A549 (cell line): ENCODE results near the gene CABP5.

Experiments
- BHLHE40 ChIP-seq: IDR thresholded peaks from 2 replicates; pipeline ENCODE4 v1.6.1; 2012; ENCODE audit warnings: low read depth, low read length, inconsistent platforms
- HOXA7 ChIP-seq: fragments of 250-450 bp; sonication (Bioruptor Pico); IDR thresholded peaks from 2 replicates; pipeline ENCODE4 v1.5.0; 2020; ENCODE audit warnings: mild to moderate bottlenecking, moderate library complexity
- JUN ChIP-seq, 2 experiments: fragments of >200 bp; sonication (Bioruptor Twin); formaldehyde crosslinking; IDR thresholded peaks; 2 replicates in 1 of 2; 3 replicates in 1 of 2; pipeline ENCODE4 v1.6.1; 2016 to 2017
- ZNF302 ChIP-seq: fragments of 250-450 bp; sonication (Bioruptor Pico); IDR thresholded peaks from 2 replicates; pipeline ENCODE4 v1.9.0; 2021; ENCODE audit warnings: inconsistent platforms, mild to moderate bottlenecking, moderate library complexity
- TF ChIP-seq, protein P1 (sequence below): IDR thresholded peaks from 2 replicates; pipeline ENCODE4 v1.6.1; 2012
- TF ChIP-seq, protein P2 (sequence below): fragments of >200 bp; sonication (Bioruptor Twin); formaldehyde crosslinking; IDR thresholded peaks from 3 replicates; pipeline ENCODE4 v1.5.1; 2016
- TF ChIP-seq, protein P3 (sequence below): fragments of 200-600 bp; sonication (generic); IDR thresholded peaks from 2 replicates; pipeline ENCODE4 v1.6.1; 2016; ENCODE audit warnings: antibody characterized with exemption, mild to moderate bottlenecking, moderate library complexity

DNA sequence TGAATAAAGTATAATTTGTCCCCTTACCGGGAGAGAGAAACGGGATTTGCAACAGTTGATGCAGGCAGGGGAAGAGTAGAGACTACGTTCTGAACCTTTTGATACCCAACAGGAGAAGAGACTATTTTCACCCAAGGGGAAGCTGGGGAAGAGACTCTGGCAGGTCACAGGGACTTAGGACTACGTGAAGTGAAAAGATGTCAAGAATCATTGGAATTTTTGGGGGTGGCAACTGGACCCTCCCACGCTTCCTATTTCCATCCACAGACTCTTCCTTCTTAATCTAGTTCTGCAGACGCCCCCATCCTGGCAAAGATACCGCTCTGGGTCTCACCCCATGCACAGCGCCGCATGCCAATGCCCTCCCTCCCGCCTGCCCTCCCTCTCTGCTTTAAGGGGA, 13.8 kb downstream of the CABP5 start:
- TF ChIP-seq JUN (IDR thresholded peaks at IDR 0.05) (no peak), HOXA7 (CRISPR knock-in tag) (no peak), BHLHE40 (no peak), ZNF302 (CRISPR knock-in tag) (no peak)
- TF ChIP-seq, protein P1, sequence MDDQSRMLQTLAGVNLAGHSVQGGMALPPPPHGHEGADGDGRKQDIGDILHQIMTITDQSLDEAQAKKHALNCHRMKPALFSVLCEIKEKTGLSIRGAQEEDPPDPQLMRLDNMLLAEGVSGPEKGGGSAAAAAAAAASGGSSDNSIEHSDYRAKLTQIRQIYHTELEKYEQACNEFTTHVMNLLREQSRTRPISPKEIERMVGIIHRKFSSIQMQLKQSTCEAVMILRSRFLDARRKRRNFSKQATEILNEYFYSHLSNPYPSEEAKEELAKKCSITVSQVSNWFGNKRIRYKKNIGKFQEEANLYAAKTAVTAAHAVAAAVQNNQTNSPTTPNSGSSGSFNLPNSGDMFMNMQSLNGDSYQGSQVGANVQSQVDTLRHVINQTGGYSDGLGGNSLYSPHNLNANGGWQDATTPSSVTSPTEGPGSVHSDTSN = no peak
- TF ChIP-seq, protein P2, sequence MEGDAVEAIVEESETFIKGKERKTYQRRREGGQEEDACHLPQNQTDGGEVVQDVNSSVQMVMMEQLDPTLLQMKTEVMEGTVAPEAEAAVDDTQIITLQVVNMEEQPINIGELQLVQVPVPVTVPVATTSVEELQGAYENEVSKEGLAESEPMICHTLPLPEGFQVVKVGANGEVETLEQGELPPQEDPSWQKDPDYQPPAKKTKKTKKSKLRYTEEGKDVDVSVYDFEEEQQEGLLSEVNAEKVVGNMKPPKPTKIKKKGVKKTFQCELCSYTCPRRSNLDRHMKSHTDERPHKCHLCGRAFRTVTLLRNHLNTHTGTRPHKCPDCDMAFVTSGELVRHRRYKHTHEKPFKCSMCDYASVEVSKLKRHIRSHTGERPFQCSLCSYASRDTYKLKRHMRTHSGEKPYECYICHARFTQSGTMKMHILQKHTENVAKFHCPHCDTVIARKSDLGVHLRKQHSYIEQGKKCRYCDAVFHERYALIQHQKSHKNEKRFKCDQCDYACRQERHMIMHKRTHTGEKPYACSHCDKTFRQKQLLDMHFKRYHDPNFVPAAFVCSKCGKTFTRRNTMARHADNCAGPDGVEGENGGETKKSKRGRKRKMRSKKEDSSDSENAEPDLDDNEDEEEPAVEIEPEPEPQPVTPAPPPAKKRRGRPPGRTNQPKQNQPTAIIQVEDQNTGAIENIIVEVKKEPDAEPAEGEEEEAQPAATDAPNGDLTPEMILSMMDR = no peak
- TF ChIP-seq, protein P3, sequence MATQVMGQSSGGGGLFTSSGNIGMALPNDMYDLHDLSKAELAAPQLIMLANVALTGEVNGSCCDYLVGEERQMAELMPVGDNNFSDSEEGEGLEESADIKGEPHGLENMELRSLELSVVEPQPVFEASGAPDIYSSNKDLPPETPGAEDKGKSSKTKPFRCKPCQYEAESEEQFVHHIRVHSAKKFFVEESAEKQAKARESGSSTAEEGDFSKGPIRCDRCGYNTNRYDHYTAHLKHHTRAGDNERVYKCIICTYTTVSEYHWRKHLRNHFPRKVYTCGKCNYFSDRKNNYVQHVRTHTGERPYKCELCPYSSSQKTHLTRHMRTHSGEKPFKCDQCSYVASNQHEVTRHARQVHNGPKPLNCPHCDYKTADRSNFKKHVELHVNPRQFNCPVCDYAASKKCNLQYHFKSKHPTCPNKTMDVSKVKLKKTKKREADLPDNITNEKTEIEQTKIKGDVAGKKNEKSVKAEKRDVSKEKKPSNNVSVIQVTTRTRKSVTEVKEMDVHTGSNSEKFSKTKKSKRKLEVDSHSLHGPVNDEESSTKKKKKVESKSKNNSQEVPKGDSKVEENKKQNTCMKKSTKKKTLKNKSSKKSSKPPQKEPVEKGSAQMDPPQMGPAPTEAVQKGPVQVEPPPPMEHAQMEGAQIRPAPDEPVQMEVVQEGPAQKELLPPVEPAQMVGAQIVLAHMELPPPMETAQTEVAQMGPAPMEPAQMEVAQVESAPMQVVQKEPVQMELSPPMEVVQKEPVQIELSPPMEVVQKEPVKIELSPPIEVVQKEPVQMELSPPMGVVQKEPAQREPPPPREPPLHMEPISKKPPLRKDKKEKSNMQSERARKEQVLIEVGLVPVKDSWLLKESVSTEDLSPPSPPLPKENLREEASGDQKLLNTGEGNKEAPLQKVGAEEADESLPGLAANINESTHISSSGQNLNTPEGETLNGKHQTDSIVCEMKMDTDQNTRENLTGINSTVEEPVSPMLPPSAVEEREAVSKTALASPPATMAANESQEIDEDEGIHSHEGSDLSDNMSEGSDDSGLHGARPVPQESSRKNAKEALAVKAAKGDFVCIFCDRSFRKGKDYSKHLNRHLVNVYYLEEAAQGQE = no peak
